Measurements from ENCODE around the gene SMC3. TPM values are rescaled to one million over a fixed set of nuclear protein-coding genes. Genes with fewer than 3 reads are reported as not detected.

The SMC3 gene
- total and polyA plus RNA-seq, 4 donors = 7.2 to 26.4 (median 18.1) TPM

GRCh38 chr10:110572862-110573261, 5.4 kb downstream of the SMC3 start:
- no peak for DNase-seq (ENCODE audit: low spot score)
- Histone ChIP-seq H3K27ac (ENCODE audit: low read depth in 1 of 2, low read length in 2 of 2) (no peak overlapping the region), H3K36me3 (ENCODE audit: control insufficient read depth in 4 of 4, insufficient read depth in 3 of 4, low read depth in 1 of 4, low read length in 3 of 4) (peaks cover 1 to 15% (median 3%) of the 10 kb centered on the region in 4 donors), H3K4me3 (ENCODE audit: low read depth in 1 of 3, low read length in 3 of 3) (no peak overlapping the region), H3K9ac (ENCODE audit: low read depth in 1 of 2, low read length in 2 of 2) (no peak overlapping the region), H3K27me3 (ENCODE audit: control insufficient read depth in 4 of 4, insufficient read depth in 4 of 4, low read length in 3 of 4) (no peaks in the 10 kb centered on the region), H3K4me1 (ENCODE audit: control insufficient read depth in 4 of 4, insufficient read depth in 4 of 4, low read length in 3 of 4) (peaks cover 0 to 13% (median 7%) of the 10 kb centered on the region in 4 donors), H3K9me3 (ENCODE audit: control insufficient read depth in 4 of 4, low read length in 3 of 4) (no peaks in the 10 kb centered on the region)
- WGBS = 88% methylated on average over 2 of the region's 2 CpGs
- no peak for TF ChIP-seq FOXA1 (IDR thresholded peaks at IDR 0.05)
- no peak for TF ChIP-seq EGR1 (IDR thresholded peaks at IDR 0.05; ENCODE audit: low read depth in 2 of 2)
- TF ChIP-seq JUND (IDR thresholded peaks at IDR 0.05) = no peak
- TF ChIP-seq SP1 (IDR thresholded peaks at IDR 0.05) = no peak
- no peak for TF ChIP-seq RXRA (IDR thresholded peaks at IDR 0.05)
- TF ChIP-seq RAD21 (IDR thresholded peaks at IDR 0.05) = no peak
- TF ChIP-seq ATF3 (IDR thresholded peaks at IDR 0.05) = no peak
- TF ChIP-seq GABPA (IDR thresholded peaks at IDR 0.05 in 1 of 2, conservative IDR thresholded peaks at IDR 0.05 in 1 of 2) = no peak

DNA sequence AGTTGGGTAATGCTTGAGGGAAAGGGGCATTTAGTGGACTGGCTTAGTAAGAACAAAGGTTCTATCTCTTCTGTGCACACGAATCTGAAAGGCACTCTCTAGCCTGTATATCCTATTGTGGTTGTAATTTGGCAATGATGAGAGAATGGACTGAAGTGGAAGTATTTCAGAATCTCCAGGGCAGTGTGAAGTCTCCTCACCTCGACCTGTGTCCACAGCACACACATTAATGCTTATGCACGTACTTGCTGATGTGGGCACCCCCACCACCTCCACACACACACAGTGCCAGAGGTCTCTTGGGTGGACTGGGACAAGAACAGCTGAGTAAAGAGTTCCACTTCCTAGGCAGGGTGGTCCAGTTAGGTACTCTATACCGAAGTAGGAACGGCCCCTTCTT, 6.9 kb downstream of the SMC3 start:
- DNase-seq (ENCODE audit: low spot score) = no peak
- peaks cover 5 to 25% (median 13%) of the 10 kb centered on the region in 4 donors for H3K36me3 ChIP-seq (ENCODE audit: control insufficient read depth in 4 of 4, insufficient read depth in 3 of 4, low read depth in 1 of 4, low read length in 3 of 4)
- no peaks in the 10 kb centered on the region for H3K27me3 ChIP-seq (ENCODE audit: control insufficient read depth in 4 of 4, insufficient read depth in 4 of 4, low read length in 3 of 4)
- H3K9me3 ChIP-seq (ENCODE audit: control insufficient read depth in 4 of 4, low read length in 3 of 4) = no peaks in the 10 kb centered on the region
- H3K4me1 ChIP-seq (ENCODE audit: control insufficient read depth in 4 of 4, insufficient read depth in 4 of 4, low read length in 3 of 4) = peaks cover 0 to 7% (median 5%) of the 10 kb centered on the region in 4 donors
- TF ChIP-seq ZBTB33 (IDR thresholded peaks at IDR 0.05) (no peak), RAD21 (IDR thresholded peaks at IDR 0.05) (no peak), HNF4G (IDR thresholded peaks at IDR 0.05) (no peak), FOXA2 (IDR thresholded peaks at IDR 0.05) (no peak), EGR1 (IDR thresholded peaks at IDR 0.05; ENCODE audit: low read depth in 2 of 2) (no peak)
- H3K27ac ChIP-seq (ENCODE audit: low read depth in 1 of 2, low read length in 2 of 2) = no peak overlapping the region
- no peak overlapping the region for H3K4me3 ChIP-seq (ENCODE audit: low read depth in 1 of 3, low read length in 3 of 3)
- H3K9ac ChIP-seq (ENCODE audit: low read depth in 1 of 2, low read length in 2 of 2) = no peak overlapping the region
- 84% methylated on average over 5 of the region's 5 CpGs for WGBS

DNA sequence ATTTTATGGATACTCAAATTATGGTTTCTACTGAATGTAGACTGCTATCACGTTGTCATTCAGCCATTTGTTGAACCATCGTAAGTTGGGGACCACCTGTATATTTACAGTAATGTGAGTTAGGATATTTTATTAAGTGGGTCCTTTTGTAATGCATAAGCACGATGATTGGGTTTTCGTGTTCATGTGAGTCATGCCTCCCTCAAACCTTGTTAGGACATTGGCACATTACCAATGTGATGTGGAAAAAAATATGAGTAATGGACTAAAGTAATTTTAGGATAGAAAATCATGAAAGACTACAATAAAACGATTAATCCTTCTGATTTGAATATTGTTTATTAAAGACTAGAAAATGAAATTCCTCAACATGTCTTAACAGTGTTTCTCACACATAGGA, 8.7 kb downstream of the SMC3 start:
- H3K36me3 ChIP-seq (ENCODE audit: control insufficient read depth in 4 of 4, insufficient read depth in 3 of 4, low read depth in 1 of 4, low read length in 3 of 4) = peaks cover 5 to 31% (median 22%) of the 10 kb centered on the region in 4 donors
- no peak overlapping the region for H3K9ac ChIP-seq (ENCODE audit: low read depth in 1 of 2, low read length in 2 of 2)
- no peaks in the 10 kb centered on the region for H3K9me3 ChIP-seq (ENCODE audit: control insufficient read depth in 4 of 4, low read length in 3 of 4)
- DNase-seq (ENCODE audit: low spot score) = no peak
- H3K27ac ChIP-seq (ENCODE audit: low read depth in 1 of 2, low read length in 2 of 2) = no peak overlapping the region
- no peak overlapping the region for H3K4me3 ChIP-seq (ENCODE audit: low read depth in 1 of 3, low read length in 3 of 3)
- TF ChIP-seq JUND (IDR thresholded peaks at IDR 0.05) = no peak
- TF ChIP-seq SP1 (IDR thresholded peaks at IDR 0.05) = no peak
- TF ChIP-seq YY1 (IDR thresholded peaks at IDR 0.05) = no peak
- TF ChIP-seq FOXA2 (IDR thresholded peaks at IDR 0.05) = no peak
- H3K4me1 ChIP-seq (ENCODE audit: control insufficient read depth in 4 of 4, insufficient read depth in 4 of 4, low read length in 3 of 4) = peaks cover 0 to 3% (median 0%) of the 10 kb centered on the region in 4 donors
- no peaks in the 10 kb centered on the region for H3K27me3 ChIP-seq (ENCODE audit: control insufficient read depth in 4 of 4, insufficient read depth in 4 of 4, low read length in 3 of 4)
- 88% methylated on average over 5 of the region's 5 CpGs for WGBS

DNA sequence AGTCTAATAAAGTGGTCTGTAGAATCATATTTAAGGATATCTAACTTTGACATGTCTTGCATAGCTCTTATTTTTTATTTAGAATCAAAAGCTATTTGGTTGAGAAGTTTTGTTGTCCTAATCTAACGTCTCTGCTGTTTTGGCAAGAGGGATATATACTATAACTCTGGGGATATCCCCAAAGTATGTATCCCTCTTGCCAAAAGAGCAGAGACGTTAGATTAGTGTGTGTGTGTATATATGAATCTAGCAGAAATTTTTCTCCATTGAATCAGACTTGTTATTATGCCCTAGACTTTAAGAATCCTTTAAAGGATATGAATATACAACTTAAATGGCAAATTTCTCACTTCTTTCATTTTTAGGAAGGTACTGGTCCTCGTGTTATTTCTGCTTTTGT, 9.6 kb downstream of the SMC3 start:
- no peaks in the 10 kb centered on the region for H3K9me3 ChIP-seq (ENCODE audit: control insufficient read depth in 4 of 4, low read length in 3 of 4)
- no peak for DNase-seq (ENCODE audit: low spot score)
- 86% methylated on average over 3 of the region's 3 CpGs for WGBS
- no peaks in the 10 kb centered on the region for H3K4me1 ChIP-seq (ENCODE audit: control insufficient read depth in 4 of 4, insufficient read depth in 4 of 4, low read length in 3 of 4)
- no peaks in the 10 kb centered on the region for H3K27me3 ChIP-seq (ENCODE audit: control insufficient read depth in 4 of 4, insufficient read depth in 4 of 4, low read length in 3 of 4)
- peaks cover 5 to 39% (median 28%) of the 10 kb centered on the region in 4 donors for H3K36me3 ChIP-seq (ENCODE audit: control insufficient read depth in 4 of 4, insufficient read depth in 3 of 4, low read depth in 1 of 4, low read length in 3 of 4)
- H3K9ac ChIP-seq (ENCODE audit: low read depth in 1 of 2, low read length in 2 of 2) = no peak overlapping the region
- no peak overlapping the region for H3K4me3 ChIP-seq (ENCODE audit: low read depth in 1 of 3, low read length in 3 of 3)
- H3K27ac ChIP-seq (ENCODE audit: low read depth in 1 of 2, low read length in 2 of 2) = no peak overlapping the region
- TF ChIP-seq SP1 (IDR thresholded peaks at IDR 0.05) (no peak), ATF3 (IDR thresholded peaks at IDR 0.05) (no peak), HNF4G (IDR thresholded peaks at IDR 0.05) (no peak), TAF1 (conservative IDR thresholded peaks at IDR 0.05) (no peak), RXRA (IDR thresholded peaks at IDR 0.05) (no peak), EGR1 (IDR thresholded peaks at IDR 0.05; ENCODE audit: low read depth in 2 of 2) (no peak), FOXA1 (IDR thresholded peaks at IDR 0.05) (no peak), GABPA (IDR thresholded peaks at IDR 0.05 in 1 of 2, conservative IDR thresholded peaks at IDR 0.05 in 1 of 2) (no peak), YY1 (IDR thresholded peaks at IDR 0.05) (no peak), RAD21 (IDR thresholded peaks at IDR 0.05) (no peak)
- TF ChIP-seq, protein P1, sequence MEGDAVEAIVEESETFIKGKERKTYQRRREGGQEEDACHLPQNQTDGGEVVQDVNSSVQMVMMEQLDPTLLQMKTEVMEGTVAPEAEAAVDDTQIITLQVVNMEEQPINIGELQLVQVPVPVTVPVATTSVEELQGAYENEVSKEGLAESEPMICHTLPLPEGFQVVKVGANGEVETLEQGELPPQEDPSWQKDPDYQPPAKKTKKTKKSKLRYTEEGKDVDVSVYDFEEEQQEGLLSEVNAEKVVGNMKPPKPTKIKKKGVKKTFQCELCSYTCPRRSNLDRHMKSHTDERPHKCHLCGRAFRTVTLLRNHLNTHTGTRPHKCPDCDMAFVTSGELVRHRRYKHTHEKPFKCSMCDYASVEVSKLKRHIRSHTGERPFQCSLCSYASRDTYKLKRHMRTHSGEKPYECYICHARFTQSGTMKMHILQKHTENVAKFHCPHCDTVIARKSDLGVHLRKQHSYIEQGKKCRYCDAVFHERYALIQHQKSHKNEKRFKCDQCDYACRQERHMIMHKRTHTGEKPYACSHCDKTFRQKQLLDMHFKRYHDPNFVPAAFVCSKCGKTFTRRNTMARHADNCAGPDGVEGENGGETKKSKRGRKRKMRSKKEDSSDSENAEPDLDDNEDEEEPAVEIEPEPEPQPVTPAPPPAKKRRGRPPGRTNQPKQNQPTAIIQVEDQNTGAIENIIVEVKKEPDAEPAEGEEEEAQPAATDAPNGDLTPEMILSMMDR (IDR thresholded peaks at IDR 0.05; ENCODE audit: low read depth, low read length, missing input control) = no peak
- TF ChIP-seq, protein P2, sequence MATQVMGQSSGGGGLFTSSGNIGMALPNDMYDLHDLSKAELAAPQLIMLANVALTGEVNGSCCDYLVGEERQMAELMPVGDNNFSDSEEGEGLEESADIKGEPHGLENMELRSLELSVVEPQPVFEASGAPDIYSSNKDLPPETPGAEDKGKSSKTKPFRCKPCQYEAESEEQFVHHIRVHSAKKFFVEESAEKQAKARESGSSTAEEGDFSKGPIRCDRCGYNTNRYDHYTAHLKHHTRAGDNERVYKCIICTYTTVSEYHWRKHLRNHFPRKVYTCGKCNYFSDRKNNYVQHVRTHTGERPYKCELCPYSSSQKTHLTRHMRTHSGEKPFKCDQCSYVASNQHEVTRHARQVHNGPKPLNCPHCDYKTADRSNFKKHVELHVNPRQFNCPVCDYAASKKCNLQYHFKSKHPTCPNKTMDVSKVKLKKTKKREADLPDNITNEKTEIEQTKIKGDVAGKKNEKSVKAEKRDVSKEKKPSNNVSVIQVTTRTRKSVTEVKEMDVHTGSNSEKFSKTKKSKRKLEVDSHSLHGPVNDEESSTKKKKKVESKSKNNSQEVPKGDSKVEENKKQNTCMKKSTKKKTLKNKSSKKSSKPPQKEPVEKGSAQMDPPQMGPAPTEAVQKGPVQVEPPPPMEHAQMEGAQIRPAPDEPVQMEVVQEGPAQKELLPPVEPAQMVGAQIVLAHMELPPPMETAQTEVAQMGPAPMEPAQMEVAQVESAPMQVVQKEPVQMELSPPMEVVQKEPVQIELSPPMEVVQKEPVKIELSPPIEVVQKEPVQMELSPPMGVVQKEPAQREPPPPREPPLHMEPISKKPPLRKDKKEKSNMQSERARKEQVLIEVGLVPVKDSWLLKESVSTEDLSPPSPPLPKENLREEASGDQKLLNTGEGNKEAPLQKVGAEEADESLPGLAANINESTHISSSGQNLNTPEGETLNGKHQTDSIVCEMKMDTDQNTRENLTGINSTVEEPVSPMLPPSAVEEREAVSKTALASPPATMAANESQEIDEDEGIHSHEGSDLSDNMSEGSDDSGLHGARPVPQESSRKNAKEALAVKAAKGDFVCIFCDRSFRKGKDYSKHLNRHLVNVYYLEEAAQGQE (IDR thresholded peaks at IDR 0.05) = no peak
